Loucy (cell line): ENCODE results near the gene SERGEF.

ENCODE experiments used
- EZH2phosphoT487 ChIP-seq: fragments of 200-600 bp; IDR thresholded peaks from 2 replicates; pipeline ENCODE4 v1.6.1; 2018; ENCODE audit warnings: antibody characterized with exemption, mild to moderate bottlenecking, moderate library complexity, borderline replicate concordance
- TF ChIP-seq, protein P1 (sequence below): fragments of 200-600 bp; sonication (generic); conservative IDR thresholded peaks from 2 replicates; pipeline ENCODE4 v1.5.1; 2014; ENCODE audit warnings: mild to moderate bottlenecking, antibody characterized with exemption, low read length

DNA sequence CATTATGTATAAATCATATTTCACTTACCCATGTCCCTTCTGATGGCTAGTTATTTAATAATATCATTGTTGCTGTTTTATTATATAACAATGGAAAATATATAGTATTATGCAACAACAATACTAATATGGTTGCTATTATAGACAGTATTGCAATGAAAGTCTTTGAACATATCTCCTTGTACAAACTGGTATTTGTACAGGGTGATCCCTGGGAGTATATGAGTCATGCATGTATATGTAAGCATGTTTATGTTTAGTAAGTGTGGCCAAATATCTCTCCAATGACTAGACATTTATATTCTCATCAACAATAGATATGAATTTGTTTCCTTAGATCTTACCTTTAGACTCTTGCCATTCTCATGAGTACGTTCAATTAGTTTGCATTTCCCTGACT is 222.4 kb downstream of the SERGEF start:
- TF ChIP-seq, protein P1, sequence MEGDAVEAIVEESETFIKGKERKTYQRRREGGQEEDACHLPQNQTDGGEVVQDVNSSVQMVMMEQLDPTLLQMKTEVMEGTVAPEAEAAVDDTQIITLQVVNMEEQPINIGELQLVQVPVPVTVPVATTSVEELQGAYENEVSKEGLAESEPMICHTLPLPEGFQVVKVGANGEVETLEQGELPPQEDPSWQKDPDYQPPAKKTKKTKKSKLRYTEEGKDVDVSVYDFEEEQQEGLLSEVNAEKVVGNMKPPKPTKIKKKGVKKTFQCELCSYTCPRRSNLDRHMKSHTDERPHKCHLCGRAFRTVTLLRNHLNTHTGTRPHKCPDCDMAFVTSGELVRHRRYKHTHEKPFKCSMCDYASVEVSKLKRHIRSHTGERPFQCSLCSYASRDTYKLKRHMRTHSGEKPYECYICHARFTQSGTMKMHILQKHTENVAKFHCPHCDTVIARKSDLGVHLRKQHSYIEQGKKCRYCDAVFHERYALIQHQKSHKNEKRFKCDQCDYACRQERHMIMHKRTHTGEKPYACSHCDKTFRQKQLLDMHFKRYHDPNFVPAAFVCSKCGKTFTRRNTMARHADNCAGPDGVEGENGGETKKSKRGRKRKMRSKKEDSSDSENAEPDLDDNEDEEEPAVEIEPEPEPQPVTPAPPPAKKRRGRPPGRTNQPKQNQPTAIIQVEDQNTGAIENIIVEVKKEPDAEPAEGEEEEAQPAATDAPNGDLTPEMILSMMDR: no peak
- TF ChIP-seq EZH2phosphoT487: no peak
